Ovary (tissue), 9 donors: ENCODE data around the gene DYNLT4. TPM values are rescaled to one million over a fixed set of nuclear protein-coding genes. Genes with fewer than 3 reads are reported as not detected.

Experiments
- DNase-seq, 5 donors: peaks; one replicate each; pipeline ENCODE4 v3.0.0-alpha.2; 2019 to 2020
- H3K27ac ChIP-seq, 2 donors: fragments of 200-600 bp; one replicate each; pipeline versions ENCODE4 v1.5.1 to v1.8.0; 2019 to 2022
- H3K27me3 ChIP-seq: fragments of 200-600 bp; one replicate; pipeline ENCODE4 v1.8.0; 2022
- H3K36me3 ChIP-seq: fragments of 200-600 bp; sonication (generic); one replicate; pipeline ENCODE4 v1.5.1; 2019
- H3K4me1 ChIP-seq: one replicate; pipeline ENCODE4 v1.8.1; 2013; ENCODE audit warnings: mild to moderate bottlenecking, moderate library complexity; ENCODE audit not compliant: insufficient read depth
- H3K4me3 ChIP-seq: fragments of 200-600 bp; sonication (generic); one replicate; pipeline ENCODE4 v1.5.1; 2017
- H3K9me3 ChIP-seq, 2 donors: fragments of 200-600 bp in 1 of 2; sonication (generic) in 1 of 2; one replicate each; pipeline versions ENCODE4 v1.5.1 to v1.8.1; 2013 to 2019; ENCODE audit warnings: mild to moderate bottlenecking in 1 of 2, moderate library complexity in 1 of 2
- EP300 ChIP-seq: sonication (generic); formaldehyde crosslinking; IDR thresholded peaks from one replicate; pipeline ENCODE4 v1.6.1; 2017; ENCODE audit warnings: antibody characterized with exemption
- POLR2A ChIP-seq: fragments of 450-650 bp; IDR thresholded peaks from one replicate; pipeline ENCODE4 v1.6.1; 2017; ENCODE audit warnings: antibody characterized with exemption, mild to moderate bottlenecking, moderate library complexity
- WGBS, 3 donors: extraction: QIAGEN DNeasy Blood & Tissue Kit in 1 of 3; methylation state at CpG; one replicate each; pipeline versions ENCODE4 v1.1.5 to v1.1.7; 2013 to 2017; 5-methylcytosine and 5-hydroxymethylcytosine counted together
- intact Hi-C, 4 donors: fragments of 100-400 bp; cut with DNase I; formaldehyde crosslinking; loops; one replicate each; pipeline versions ENCODE4 v1.11.0 to v1.15.1; 2022 to 2023
- polyA plus RNA-seq, 2 donors: library from polyadenylated mRNA; stranded (reverse); fragments of 200-250 nt in 1 of 2; fragments of 350-450 nt in 1 of 2; fragmentation: Illumina TruSeq in 1 of 2; extraction: RNeasy Lipid Tissue Mini Kit (QIAGEN cat#74804) in 1 of 2; gene quantifications; one replicate each; pipeline ENCODE4 v1.2.3, GENCODE V29; 2013 to 2014
- total RNA-seq, 7 donors: library from RNA; depleted of rRNA in 2 of 7; stranded (reverse); fragments of >200 nt in 2 of 7; fragmentation: NEBNext Ultra II Directional in 3 of 7; extraction: Animal tissue kit (Norgen Biotek cat#: 25700) in 3 of 7; gene quantifications; one replicate each; pipeline versions ENCODE4 v1.1.0 to v1.2.4, GENCODE V29; 2016 to 2023
- TF ChIP-seq, protein P1 (sequence below), 3 donors: fragments of 450-650 bp in 2 of 3; fragments of 200-600 bp in 1 of 3; IDR thresholded peaks; one replicate each; pipeline versions ENCODE4 v1.5.1 to v1.8.0; 2016 to 2022; ENCODE audit warnings: antibody characterized with exemption in 3 of 3, mild to moderate bottlenecking in 1 of 3
- donor health status: DM: no; HTN: no; CAD: no; lungs with moderate emphysema.
- donor health status: DM: no; HTN: no; CAD: no.
- donor health status: Bipolar disorder and iron deficiency.
- donor health status: DM: yes; HTN: yes; CAD: no.
- donor health status: DM: no; HTN: no; CAD: no.
- donor health status: DM: yes; HTN: yes; CAD: no.

DYNLT4 gene
- total and polyA plus RNA-seq, 9 donors, result 0.22 to 23.7 (median 0.74) TPM; not detected in 1

DNA sequence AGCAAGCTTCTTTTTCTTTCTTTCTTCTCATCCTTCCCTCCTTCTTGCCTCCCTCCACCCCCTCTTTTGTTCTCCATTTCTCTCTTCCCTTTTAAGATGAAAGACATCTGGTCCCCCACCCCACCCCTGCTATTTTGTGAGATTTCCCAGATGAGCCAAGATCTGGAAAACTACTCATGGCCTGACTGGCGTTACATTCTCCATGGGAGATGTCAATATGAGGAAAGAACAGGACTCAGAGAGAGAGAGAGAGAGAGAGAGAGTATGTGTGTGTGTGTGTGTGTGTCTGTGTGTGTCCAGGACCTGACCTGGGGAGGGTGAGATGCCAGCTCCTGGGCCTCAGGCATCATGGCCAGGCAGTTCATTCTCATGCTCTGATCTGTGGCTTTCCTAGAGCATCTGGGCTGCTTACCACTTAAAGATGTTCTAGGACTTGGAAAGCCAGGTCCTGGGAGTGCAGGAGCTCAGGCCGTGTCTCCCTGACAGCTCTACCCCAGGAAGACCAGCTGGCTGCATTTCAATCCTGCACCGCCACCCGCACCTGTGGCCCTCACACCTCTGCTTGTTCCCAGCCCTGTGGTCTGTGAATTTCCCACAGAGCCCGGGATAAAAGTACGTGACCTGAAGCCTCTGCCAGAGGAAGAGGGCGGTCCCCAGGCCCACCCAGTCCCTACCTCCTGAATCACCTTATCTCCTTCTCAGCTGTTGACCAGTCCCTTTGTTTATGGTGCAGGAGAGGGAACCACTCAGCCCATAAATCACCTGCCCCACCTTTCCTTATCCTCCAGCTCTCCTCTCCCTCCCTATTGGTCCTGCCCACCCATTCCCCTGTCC lies 16.0 kb downstream of the DYNLT4 start:
- WGBS, 3 donors, result 70 to 77% (median 75%) methylated on average over 7 of the region's 7 CpGs
- H3K4me1 ChIP-seq, result no peaks in the 10 kb centered on the region
- no peaks in the 10 kb centered on the region for H3K9me3 ChIP-seq
- no peak overlapping the region for H3K4me3 ChIP-seq
- intact Hi-C loops, result no loop called here
- H3K27me3 ChIP-seq, result no peaks in the 10 kb centered on the region
- TF ChIP-seq POLR2A (no peak), EP300 (no peak)
- TF ChIP-seq, protein P1, sequence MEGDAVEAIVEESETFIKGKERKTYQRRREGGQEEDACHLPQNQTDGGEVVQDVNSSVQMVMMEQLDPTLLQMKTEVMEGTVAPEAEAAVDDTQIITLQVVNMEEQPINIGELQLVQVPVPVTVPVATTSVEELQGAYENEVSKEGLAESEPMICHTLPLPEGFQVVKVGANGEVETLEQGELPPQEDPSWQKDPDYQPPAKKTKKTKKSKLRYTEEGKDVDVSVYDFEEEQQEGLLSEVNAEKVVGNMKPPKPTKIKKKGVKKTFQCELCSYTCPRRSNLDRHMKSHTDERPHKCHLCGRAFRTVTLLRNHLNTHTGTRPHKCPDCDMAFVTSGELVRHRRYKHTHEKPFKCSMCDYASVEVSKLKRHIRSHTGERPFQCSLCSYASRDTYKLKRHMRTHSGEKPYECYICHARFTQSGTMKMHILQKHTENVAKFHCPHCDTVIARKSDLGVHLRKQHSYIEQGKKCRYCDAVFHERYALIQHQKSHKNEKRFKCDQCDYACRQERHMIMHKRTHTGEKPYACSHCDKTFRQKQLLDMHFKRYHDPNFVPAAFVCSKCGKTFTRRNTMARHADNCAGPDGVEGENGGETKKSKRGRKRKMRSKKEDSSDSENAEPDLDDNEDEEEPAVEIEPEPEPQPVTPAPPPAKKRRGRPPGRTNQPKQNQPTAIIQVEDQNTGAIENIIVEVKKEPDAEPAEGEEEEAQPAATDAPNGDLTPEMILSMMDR (IDR thresholded peaks at IDR 0.05), result no peak
- no peak overlapping the region for H3K27ac ChIP-seq
- H3K36me3 ChIP-seq, result no peaks in the 10 kb centered on the region
- DNase-seq, result no peak

GRCh38 chr1:44788120-44788860 lies 18.9 kb downstream of the DYNLT4 start, which contains the start of gene BEST4:
BEST4 (minus strand) TSS chr1:44788170; CDS start chr1:44787705, 465 bp downstream.
- DNase-seq, result no peak
- H3K27ac ChIP-seq, result peak within 1 kb of the TSS in 1 of 2 donors; percentile 80

GRCh38 chr1:44787506-44787905 lies 19.6 kb downstream of the DYNLT4 start:
- no peak for TF ChIP-seq EP300
- no peak for TF ChIP-seq POLR2A
- TF ChIP-seq, protein P1 (IDR thresholded peaks at IDR 0.05), result no peak
- intact Hi-C loops, result loop anchor here in 3 of 4 donors (5.0 to 10.0 kb wide), 5 partner anchors 35 to 515 kb away; partner anchors contain the start of genes HECTD3 (in 1 of the 3), KIF2C (in 1 of the 3), RNU5D-1 (in 1 of the 3) and UROD (in 1 of the 3)

More at GRCh38 chr1:44788120-44788860, 18.9 kb downstream of the DYNLT4 start, which contains the start of gene BEST4:
- Histone ChIP-seq H3K4me1 (peaks cover 5% of the 10 kb centered on the region), H3K9me3 (no peaks in the 10 kb centered on the region), H3K4me3 (no peak within 1 kb of the TSS), H3K36me3 (no peaks in the 10 kb centered on the region), H3K27me3 (no peaks in the 10 kb centered on the region)
- TF ChIP-seq, protein P1 (IDR thresholded peaks at IDR 0.05), result no peak
- intact Hi-C loops, result loop anchor here in 3 of 4 donors (5.0 to 10.0 kb wide), 5 partner anchors 34 to 514 kb away; partner anchors contain the start of genes HECTD3 (in 1 of the 3), KIF2C (in 1 of the 3), RNU5D-1 (in 1 of the 3) and UROD (in 1 of the 3)
- 83 to 87% (median 87%) methylated on average over 8 to 9 of the region's 9 CpGs for WGBS, 3 donors

GRCh38 chr1:44786841-44787426 lies 20.2 kb downstream of the DYNLT4 start:
- TF ChIP-seq, protein P1 (IDR thresholded peaks at IDR 0.05), result no peak
- TF ChIP-seq POLR2A (no peak), EP300 (no peak)
- intact Hi-C loops, result loop anchor here in 3 of 4 donors (5.0 to 10.0 kb wide), 5 partner anchors 35 to 515 kb away; partner anchors contain the start of genes HECTD3 (in 1 of the 3), KIF2C (in 1 of the 3), RNU5D-1 (in 1 of the 3) and UROD (in 1 of the 3)
- H3K4me3 ChIP-seq, result no peak overlapping the region

More at GRCh38 chr1:44787506-44787905, 19.6 kb downstream of the DYNLT4 start:
- H3K36me3 ChIP-seq, result no peaks in the 10 kb centered on the region
- no peaks in the 10 kb centered on the region for H3K9me3 ChIP-seq
- H3K4me3 ChIP-seq, result no peak overlapping the region
- H3K4me1 ChIP-seq, result peaks cover 5% of the 10 kb centered on the region
- no peaks in the 10 kb centered on the region for H3K27me3 ChIP-seq
- no peak overlapping the region for H3K27ac ChIP-seq
- no peak for DNase-seq
- WGBS, 3 donors, result 88 to 95% (median 92%) methylated on average over 10 of the region's 10 CpGs

More at GRCh38 chr1:44786841-44787426, 20.2 kb downstream of the DYNLT4 start:
- H3K36me3 ChIP-seq, result no peaks in the 10 kb centered on the region
- H3K27ac ChIP-seq, result peak overlapping the region; percentile 66 to 80
- no peaks in the 10 kb centered on the region for H3K9me3 ChIP-seq
- 81 to 87% (median 86%) methylated on average over 9 of the region's 9 CpGs for WGBS, 3 donors
- peaks cover 5% of the 10 kb centered on the region for H3K4me1 ChIP-seq
- H3K27me3 ChIP-seq, result no peaks in the 10 kb centered on the region
- DNase-seq, result no peak
